GM19463 (cell line): ENCODE results near the gene LIPN.

Experiments used
- ATAC-seq: cut with Tn5 transposase; IDR thresholded peaks from one replicate; pipeline ENCODE4 v1.9.1; 2021; ENCODE audit warnings: mild to moderate bottlenecking, moderate library complexity; ENCODE audit not compliant: unreplicated experiment

The LIPN gene

GRCh38 chr10:88820748-88821401 is 61.1 kb downstream of the LIPN start:
- ATAC-seq: no peak

GRCh38 chr10:88826388-88826787 is 66.6 kb downstream of the LIPN start:
- ATAC-seq: no peak

- ATAC-seq: no peak
Observed at GRCh38 chr10:88827671-88828070, 67.9 kb downstream of the LIPN start.

GRCh38 chr10:88828310-88828709 is 68.5 kb downstream of the LIPN start:
- no peak for ATAC-seq
